RPMI7951 (cell line): Measurements from ENCODE around the gene C2orf92. TPM values are rescaled to one million over a fixed set of nuclear protein-coding genes. Genes with fewer than 3 reads are reported as not detected.
A peak's percentile ranks its signal among the peaks of the same experiment; 100 is the strongest.

Source experiments
- DNase-seq: peaks from one replicate; pipeline ENCODE4 v3.0.0-alpha.2; 2012; ENCODE audit warnings: low read depth
- total RNA-seq: library from RNA; depleted of rRNA; stranded (reverse); fragments of >200 nt; shearing (Covaris generic); gene quantifications from 2 replicates; pipeline ENCODE4 v1.2.3, GENCODE V29; 2014

C2orf92 gene
- total RNA-seq, 1 experiment from 2014 or later, result 4.9 TPM

- DNase-seq, result no peak
Observed at GRCh38 chr2:97714084-97714949, 44.8 kb downstream of the C2orf92 start.

- no peak for DNase-seq
Observed at GRCh38 chr2:97714950-97715652, 45.6 kb downstream of the C2orf92 start.

- DNase-seq, result no peak
Observed at GRCh38 chr2:97715951-97716694, 46.6 kb downstream of the C2orf92 start.

GRCh38 chr2:97716695-97717612 is 47.4 kb downstream of the C2orf92 start:
- no peak for DNase-seq

GRCh38 chr2:97717613-97717995 is 48.1 kb downstream of the C2orf92 start:
- DNase-seq, result no peak

GRCh38 chr2:97718051-97718882 is 48.8 kb downstream of the C2orf92 start:
- DNase-seq, result no peak

- DNase-seq, result no peak
Observed at GRCh38 chr2:97718942-97719341, 49.4 kb downstream of the C2orf92 start.

- no peak for DNase-seq
Observed at GRCh38 chr2:97719362-97720155, 50.0 kb downstream of the C2orf92 start.

- DNase-seq, result no peak
Observed at GRCh38 chr2:97720746-97721145, 51.2 kb downstream of the C2orf92 start.

GRCh38 chr2:97722227-97722626 is 52.7 kb downstream of the C2orf92 start:
- no peak for DNase-seq

- no peak for DNase-seq
Observed at GRCh38 chr2:97723156-97724072, 53.9 kb downstream of the C2orf92 start.

GRCh38 chr2:97724073-97724410 is 54.5 kb downstream of the C2orf92 start:
- DNase-seq, result no peak

GRCh38 chr2:97724501-97724900 is 55.0 kb downstream of the C2orf92 start:
- DNase-seq, result no peak

GRCh38 chr2:97724946-97725688 is 55.6 kb downstream of the C2orf92 start:
- no peak for DNase-seq

GRCh38 chr2:97726261-97727064 is 57.0 kb downstream of the C2orf92 start:
- DNase-seq, result peak; percentile 99

- DNase-seq, result no peak
Observed at GRCh38 chr2:97727296-97727695, 57.8 kb downstream of the C2orf92 start.
